LNCaP clone FGC (cell line): Measurements from ENCODE around the gene PHLDA2.
"Not testable (repeated sequence)": the region's sequence is repeated elsewhere in the genome, so short reads cannot be mapped to it uniquely, and the experiment has no call there.

Source experiments
- DNase-seq: peaks from one replicate; pipeline ENCODE4 v3.0.0-alpha.2; 2011; ENCODE audit warnings: low read depth
- H3K4me3 ChIP-seq: 2 replicates; pipeline ENCODE4 v1.5.1; 2011; ENCODE audit warnings: mild to moderate bottlenecking, low read depth, low read length, control low read depth
- TF ChIP-seq, protein P1 (sequence below): IDR thresholded peaks from 2 replicates; pipeline ENCODE4 v1.5.1; 2012; ENCODE audit warnings: mild to moderate bottlenecking; ENCODE audit not compliant: control insufficient read depth, insufficient read depth; ENCODE audit errors: extremely low read depth

PHLDA2 gene

DNA sequence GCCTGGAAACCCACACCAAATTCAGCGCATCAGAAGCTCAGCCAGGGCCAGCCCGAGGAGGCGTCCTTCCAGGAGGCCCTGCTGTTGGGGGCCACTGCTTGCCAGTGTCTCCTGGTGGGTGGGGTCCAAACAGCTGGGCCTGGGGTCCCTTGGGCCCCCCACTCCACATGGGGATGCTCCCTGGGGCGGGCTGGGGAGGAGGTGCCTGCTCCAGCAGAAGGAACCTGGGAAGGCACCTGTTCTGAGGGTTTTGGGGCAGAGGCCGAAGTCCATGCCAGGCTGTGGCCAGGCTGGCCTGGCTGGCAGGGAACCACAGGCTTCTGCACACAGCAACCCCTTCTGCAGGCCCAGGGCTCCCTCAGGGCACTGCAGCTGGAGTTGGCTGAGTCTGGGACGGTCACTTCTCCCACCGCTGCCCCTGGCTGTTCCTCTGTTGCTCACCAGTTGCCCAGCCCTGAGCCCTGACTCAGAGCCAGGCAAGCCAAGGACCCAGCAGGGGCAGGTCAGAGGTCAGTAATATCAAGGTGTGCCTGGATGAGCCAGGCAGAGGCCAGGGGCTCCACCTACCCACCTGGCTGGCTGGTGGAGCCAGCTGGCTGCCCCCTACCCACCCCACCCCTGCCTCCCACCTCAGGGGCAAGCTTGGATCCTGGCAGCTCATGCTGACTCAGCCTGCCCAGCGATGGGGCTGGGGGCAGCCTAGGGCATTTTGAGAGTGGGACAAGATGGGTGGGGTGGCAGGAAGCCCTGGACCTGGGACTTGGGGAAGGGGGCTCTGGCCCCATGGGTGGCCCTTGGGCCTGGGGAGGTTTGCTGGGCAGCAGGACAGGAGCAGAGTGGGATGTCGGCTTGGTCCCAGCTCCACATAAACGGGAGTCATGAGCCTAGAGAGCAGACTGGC is 12.0 kb upstream of the PHLDA2 start:
- no peak for DNase-seq
- TF ChIP-seq, protein P1, sequence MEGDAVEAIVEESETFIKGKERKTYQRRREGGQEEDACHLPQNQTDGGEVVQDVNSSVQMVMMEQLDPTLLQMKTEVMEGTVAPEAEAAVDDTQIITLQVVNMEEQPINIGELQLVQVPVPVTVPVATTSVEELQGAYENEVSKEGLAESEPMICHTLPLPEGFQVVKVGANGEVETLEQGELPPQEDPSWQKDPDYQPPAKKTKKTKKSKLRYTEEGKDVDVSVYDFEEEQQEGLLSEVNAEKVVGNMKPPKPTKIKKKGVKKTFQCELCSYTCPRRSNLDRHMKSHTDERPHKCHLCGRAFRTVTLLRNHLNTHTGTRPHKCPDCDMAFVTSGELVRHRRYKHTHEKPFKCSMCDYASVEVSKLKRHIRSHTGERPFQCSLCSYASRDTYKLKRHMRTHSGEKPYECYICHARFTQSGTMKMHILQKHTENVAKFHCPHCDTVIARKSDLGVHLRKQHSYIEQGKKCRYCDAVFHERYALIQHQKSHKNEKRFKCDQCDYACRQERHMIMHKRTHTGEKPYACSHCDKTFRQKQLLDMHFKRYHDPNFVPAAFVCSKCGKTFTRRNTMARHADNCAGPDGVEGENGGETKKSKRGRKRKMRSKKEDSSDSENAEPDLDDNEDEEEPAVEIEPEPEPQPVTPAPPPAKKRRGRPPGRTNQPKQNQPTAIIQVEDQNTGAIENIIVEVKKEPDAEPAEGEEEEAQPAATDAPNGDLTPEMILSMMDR, result no peak
- H3K4me3 ChIP-seq, result no peak overlapping the region

DNA sequence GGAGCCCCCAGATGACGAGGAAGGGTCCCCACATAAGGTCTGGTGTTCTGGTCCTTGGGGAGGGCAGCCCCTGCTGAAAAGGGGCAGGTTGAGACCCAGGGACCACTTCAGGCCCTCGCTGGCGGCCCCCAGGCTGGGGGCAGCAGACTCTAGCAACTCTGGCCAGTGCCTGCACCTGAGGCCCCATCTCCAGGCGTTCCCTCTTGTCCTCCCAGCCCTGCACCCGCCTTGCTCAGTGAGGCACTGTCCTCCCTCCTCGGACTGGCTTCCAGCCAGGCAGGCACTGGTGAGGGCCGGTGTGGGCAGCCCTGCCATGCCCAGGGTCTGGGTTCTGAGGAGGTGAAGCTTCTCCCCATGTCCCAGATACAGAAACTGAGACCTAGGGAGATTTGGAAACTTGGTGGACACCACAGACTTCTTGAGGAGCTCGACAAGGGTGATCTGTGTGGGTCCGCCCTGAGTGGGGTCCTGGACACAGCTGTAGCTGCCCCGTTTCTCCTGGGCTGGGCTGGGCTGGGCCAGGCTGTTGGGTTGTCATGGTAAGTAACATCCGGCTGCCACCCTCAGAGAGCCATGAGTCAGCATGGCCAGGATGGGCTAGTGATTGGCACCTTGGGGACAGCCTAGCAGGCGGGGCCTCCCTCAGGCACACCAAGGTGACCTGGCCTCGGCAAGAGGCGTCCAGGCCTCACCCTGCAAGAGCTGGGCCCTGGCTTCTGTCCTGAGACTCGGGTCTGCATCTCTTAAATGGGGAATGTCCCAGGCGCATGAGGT is 11.1 kb upstream of the PHLDA2 start:
- TF ChIP-seq, protein P1, result no peak
- no peak for DNase-seq
- no peak overlapping the region for H3K4me3 ChIP-seq

DNA sequence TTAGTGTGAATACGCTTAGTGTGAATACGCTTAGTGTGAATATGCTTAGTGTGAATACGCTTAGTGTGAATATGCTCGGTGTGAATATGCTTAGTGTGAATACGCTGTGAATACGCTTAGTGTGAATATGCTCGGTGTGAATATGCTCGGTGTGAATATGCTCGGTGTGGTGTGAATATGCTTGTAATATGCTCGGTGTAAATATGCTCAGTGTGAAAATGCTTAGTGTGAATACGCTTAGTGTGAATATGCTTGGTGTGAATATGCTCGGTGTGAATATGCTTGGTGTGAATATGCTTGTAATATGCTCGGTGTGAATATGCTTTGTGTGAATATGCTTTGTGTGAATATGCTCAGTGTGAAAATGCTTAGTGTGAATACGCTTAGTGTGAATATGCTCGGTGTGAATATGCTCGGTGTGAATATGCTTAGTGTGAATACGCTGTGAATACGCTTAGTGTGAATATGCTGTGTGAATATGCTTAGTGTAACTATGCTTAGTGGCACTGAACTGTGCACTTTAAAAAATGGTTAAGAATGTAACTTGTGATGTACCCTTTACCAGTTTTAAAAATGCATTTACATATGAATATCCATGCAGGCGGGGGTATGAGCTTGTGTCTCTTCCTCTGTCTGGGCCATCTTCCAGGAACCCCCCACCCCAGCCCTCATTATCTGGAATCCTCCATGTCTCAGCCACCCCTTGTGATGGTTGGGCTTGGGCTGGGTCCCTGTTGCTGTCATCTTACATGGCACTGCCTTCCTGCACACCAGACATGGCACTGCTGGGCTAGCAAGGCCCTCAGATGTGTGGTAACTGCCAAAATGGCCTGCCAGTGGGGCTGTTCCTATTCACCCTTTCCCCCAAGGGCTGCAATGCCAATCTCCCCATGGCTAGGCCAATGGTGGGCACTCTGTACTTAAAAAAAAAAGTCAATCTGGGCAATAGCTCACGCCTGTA is 9.5 kb upstream of the PHLDA2 start:
- not testable (repeated sequence) for H3K4me3 ChIP-seq, DNase-seq

DNA sequence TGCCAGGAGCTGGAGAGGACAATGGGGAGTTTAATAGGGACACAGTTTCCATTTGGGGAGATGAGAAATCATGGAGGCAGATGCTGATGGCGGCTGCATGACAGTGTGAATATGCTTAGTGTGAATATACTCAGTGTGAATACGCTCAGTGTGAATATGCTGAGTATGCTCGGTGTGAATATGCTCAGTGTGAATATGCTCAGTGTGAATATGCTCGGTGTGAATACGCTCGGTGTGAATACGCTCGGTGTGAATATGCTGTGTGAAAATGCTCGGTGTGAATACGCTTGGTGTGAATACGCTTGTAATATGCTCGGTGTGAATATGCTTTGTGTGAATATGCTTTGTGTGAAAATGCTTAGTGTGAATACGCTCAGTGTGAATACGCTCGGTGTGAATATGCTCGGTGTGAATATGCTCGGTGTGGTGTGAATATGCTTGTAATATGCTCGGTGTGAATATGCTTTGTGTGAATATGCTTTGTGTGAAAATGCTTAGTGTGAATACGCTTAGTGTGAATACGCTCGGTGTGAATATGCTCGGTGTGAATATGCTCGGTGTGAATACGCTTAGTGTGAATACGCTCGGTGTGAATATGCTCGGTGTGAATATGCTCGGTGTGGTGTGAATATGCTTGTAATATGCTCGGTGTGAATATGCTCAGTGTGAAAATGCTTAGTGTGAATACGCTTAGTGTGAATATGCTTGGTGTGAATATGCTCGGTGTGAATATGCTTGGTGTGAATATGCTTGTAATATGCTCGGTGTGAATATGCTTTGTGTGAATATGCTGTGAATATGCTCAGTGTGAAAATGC is 8.6 kb upstream of the PHLDA2 start:
- not testable (repeated sequence) for DNase-seq

DNA sequence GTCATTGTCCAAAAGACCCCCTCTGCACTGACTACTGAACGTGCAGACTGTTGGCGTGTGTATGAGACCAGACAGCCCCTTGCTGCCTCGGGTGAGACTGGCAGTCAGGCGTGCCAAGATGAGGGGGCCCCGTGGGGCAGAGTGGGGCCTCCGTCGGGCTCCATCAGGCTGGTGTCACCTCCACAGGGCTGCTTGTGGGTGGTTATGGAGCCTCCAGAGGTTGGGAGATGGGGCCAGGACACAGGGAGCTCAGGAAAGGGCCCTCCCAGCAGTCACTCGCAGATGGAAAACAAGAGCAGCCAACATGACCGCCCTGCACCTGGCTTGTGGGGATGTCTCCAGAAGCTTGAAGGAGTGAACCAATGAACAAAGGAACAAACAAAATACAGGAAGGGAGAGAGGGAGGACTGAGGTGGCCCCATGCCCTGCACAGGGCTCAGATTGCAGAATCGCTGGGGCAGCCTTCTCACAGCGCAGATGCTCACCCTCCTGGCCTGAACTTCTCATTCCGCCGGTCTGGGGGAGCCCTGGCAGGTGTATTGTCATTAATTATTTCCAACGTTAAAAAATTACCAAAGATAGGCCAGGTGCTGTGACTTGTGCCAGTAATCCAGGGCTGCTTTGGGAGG is 5.5 kb upstream of the PHLDA2 start:
- TF ChIP-seq, protein P1, result no peak
- no peak for DNase-seq
- H3K4me3 ChIP-seq, result no peak overlapping the region

More for the DNA sequence above, 8.6 kb upstream of the PHLDA2 start:
- H3K4me3 ChIP-seq, result not testable (repeated sequence)

DNA sequence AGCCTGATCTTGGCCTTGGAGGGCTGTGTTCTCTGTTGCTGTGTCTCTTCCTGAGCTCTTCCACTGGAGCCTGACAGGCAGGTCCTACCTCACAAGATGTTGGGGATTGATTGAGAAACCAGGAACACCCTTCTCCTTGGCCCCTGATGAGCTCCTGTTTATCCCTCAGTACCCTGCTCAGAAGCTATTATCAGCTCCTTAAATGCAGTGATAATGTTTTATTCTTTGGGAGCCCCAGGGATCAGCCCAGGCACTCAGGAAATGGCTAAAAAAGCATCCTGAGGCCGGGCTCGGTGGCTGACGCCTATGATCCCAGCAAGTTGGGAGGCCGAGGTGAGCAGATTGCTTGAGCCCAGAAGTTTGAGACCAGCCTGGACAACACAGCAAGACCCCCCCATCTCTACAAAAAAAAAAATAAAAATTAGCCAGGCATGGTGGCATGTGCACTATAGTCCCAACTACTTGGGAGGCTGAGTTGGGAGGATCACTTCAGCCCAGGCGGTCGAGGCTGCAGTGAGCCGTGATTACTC is 4.9 kb upstream of the PHLDA2 start:
- no peak overlapping the region for H3K4me3 ChIP-seq
- TF ChIP-seq, protein P1, result no peak
- DNase-seq, result no peak
